Activated T-cell treated with anti-CD3 and anti-CD28 coated beads, Interleukin-2, amount 50 U/mL, for 24 hours (primary cell): Measurements from ENCODE around the gene TEX101.

Source experiments
- DNase-seq: peaks from one replicate; pipeline ENCODE4 v3.0.0-alpha.2; 2020
- H3K27ac Mint-ChIP-seq: 2 replicates; pipeline ENCODE4 v1.8.0; 2020; ENCODE audit warnings: mild to moderate bottlenecking, mixed read lengths
- H3K27me3 Mint-ChIP-seq: 2 replicates; pipeline ENCODE4 v1.8.0; 2020; ENCODE audit warnings: mixed read lengths
- H3K36me3 Mint-ChIP-seq: 2 replicates; pipeline ENCODE4 v1.8.0; 2020; ENCODE audit warnings: low read depth, mixed read lengths
- H3K4me1 Mint-ChIP-seq: 2 replicates; pipeline ENCODE4 v1.8.0; 2020; ENCODE audit warnings: low read depth, mixed read lengths
- H3K4me3 Mint-ChIP-seq: 2 replicates; pipeline ENCODE4 v1.8.0; 2020; ENCODE audit warnings: mild to moderate bottlenecking, moderate library complexity, mixed read lengths
- H3K9me3 Mint-ChIP-seq: 2 replicates; pipeline ENCODE4 v1.8.0; 2020; ENCODE audit warnings: mixed read lengths

TEX101 gene

DNA sequence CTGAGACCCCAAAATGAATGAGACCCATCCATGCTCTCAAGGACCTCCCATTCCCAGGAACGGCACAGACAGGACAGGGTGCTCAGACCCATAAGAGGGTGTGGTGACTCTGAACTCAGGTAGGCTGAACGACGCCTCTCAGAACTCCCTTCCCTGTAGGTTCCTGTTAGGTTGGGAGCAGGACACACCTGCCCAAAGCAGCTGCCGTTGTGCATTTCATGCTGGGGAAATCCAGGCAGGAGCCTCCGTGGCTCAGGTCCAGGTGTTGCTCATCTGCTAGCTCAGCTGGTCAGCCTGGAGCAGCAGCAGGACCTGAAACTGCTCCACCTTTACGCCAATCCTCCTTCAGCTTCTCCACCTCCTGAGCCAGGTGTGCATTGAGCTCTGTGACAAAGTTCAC, 19.1 kb upstream of the TEX101 start:
- DNase-seq: no peak
- Mint-ChIP-seq H3K9me3 (no peaks in the 10 kb centered on the region), H3K4me3 (no peak overlapping the region), H3K27ac (no peak overlapping the region), H3K27me3 (peaks cover 34% of the 10 kb centered on the region), H3K36me3 (no peaks in the 10 kb centered on the region), H3K4me1 (no peaks in the 10 kb centered on the region)

DNA sequence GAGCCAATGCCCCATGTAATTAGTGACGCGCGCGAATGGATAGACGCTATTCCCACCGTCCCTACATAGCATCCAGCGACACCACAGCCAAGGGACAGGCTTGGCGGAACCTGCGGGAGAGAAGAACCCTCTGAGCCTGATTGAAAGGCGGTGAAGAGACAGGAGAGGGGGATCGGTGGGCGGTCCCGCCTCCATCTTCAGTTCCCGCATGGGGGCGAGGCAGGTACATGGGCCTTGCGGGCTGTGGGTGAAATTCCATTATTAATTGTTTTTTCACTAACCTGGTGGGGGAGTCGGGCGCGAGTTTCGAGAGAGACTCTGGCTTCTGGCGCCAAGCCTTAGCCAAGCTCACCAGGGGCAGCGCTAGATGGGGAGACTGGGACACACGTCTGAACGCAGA, 8.4 kb upstream of the TEX101 start:
- DNase-seq: no peak
- H3K9me3 Mint-ChIP-seq: no peaks in the 10 kb centered on the region
- no peaks in the 10 kb centered on the region for H3K4me1 Mint-ChIP-seq
- no peak overlapping the region for H3K27ac Mint-ChIP-seq
- no peaks in the 10 kb centered on the region for H3K36me3 Mint-ChIP-seq
- H3K27me3 Mint-ChIP-seq: peaks cover 9% of the 10 kb centered on the region
- no peak overlapping the region for H3K4me3 Mint-ChIP-seq

DNA sequence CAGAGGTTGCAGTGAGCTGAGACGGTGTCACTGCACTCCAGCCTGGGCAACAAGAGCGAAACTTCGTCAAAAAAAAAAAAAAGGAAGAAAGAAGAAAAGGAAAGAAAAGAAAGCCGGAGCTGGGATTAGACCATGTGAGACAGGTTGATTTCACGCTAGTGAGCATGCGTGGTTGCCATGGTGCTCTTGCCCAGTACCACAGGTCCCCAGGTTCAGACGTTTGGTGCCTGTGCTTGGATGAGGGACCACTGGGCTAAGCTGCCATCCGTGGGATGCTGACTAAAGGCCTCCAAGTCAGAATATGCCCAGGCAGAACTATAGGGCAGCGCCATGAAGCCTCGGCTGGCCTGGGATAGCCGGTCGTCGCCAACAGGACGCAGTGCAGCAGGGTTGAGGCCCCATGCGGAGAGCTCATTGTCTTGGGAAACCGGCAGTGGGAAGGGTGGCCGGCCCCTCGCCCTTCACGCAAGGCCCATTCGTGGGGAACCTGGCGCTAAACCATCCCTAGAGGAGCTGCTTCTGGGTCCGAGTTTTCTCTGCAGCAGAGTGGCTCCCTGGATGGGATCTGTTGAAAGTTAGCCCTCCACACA, 7.2 kb upstream of the TEX101 start:
- Mint-ChIP-seq H3K27me3 (peaks cover 5% of the 10 kb centered on the region), H3K4me3 (no peak overlapping the region), H3K9me3 (no peaks in the 10 kb centered on the region), H3K27ac (no peak overlapping the region), H3K4me1 (no peaks in the 10 kb centered on the region), H3K36me3 (no peaks in the 10 kb centered on the region)
- DNase-seq: no peak

DNA sequence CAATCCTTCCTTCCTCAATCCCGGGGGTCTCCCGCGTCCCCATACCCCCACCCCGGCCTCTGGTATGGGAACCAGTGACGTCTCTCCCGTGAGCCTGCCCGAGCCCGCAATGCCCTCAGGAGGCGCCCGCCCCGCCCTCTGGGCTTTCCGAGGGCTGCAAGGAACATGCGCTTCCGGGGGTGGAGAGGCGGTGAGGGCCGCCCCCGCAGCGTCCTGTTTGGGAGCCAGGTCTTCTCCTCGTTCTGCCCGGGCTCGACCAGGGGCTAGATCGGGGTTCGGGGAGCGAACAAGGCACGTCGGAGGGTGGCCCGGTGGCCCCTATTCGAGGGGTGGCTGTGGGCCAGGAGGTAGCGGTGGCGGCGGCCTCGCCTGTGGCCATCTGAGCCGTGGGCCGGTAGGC, 6.6 kb upstream of the TEX101 start:
- no peaks in the 10 kb centered on the region for H3K9me3 Mint-ChIP-seq

DNA sequence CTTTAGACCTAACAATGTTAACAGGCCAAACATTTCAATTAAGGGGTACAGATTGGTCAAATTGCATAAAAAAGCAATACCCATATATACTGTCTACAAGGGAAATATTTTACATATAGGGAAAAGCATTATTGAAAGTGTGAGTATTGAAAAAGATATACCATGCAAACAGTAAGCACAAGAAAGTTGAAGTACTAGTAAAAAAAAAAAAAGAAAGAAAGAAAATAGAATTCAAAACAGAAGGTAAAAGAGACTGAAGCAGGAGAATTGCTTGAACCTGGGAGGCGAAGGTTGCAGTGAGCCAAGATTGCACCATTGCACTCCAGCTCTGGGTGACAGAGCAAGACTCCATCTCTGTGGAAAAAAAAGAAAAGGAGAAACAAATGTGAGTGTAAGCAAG, 5.3 kb upstream of the TEX101 start:
- no peak for DNase-seq
- H3K9me3 Mint-ChIP-seq: no peaks in the 10 kb centered on the region
- H3K36me3 Mint-ChIP-seq: no peaks in the 10 kb centered on the region
- H3K27ac Mint-ChIP-seq: no peak overlapping the region
- no peaks in the 10 kb centered on the region for H3K4me1 Mint-ChIP-seq
- H3K27me3 Mint-ChIP-seq: no peaks in the 10 kb centered on the region
- no peak overlapping the region for H3K4me3 Mint-ChIP-seq

More for the DNA sequence above, 6.6 kb upstream of the TEX101 start:
- H3K36me3 Mint-ChIP-seq: no peaks in the 10 kb centered on the region
- H3K27ac Mint-ChIP-seq: no peak overlapping the region
- no peaks in the 10 kb centered on the region for H3K4me1 Mint-ChIP-seq
- H3K27me3 Mint-ChIP-seq: peaks cover 2% of the 10 kb centered on the region
- no peak overlapping the region for H3K4me3 Mint-ChIP-seq
- no peak for DNase-seq

DNA sequence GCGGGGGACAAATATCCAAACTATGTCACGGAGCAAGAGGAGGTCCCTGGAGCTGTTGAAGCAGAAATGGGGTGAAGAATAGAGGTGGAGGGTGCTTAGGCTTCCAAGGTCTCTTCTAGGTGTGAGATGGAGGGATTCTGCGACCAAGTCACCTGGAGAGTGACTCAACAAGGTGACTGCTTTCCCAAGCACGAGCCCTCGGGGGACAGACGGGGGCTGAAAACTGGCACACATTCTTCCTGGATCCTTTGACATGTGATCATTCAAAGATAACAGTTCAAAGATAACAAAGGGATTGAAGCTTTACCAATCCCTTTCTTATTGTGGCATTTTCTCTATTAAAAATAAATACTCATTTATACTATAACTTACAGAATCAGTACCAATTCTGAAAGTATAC, 2.2 kb upstream of the TEX101 start:
- H3K4me1 Mint-ChIP-seq: no peaks in the 10 kb centered on the region

DNA sequence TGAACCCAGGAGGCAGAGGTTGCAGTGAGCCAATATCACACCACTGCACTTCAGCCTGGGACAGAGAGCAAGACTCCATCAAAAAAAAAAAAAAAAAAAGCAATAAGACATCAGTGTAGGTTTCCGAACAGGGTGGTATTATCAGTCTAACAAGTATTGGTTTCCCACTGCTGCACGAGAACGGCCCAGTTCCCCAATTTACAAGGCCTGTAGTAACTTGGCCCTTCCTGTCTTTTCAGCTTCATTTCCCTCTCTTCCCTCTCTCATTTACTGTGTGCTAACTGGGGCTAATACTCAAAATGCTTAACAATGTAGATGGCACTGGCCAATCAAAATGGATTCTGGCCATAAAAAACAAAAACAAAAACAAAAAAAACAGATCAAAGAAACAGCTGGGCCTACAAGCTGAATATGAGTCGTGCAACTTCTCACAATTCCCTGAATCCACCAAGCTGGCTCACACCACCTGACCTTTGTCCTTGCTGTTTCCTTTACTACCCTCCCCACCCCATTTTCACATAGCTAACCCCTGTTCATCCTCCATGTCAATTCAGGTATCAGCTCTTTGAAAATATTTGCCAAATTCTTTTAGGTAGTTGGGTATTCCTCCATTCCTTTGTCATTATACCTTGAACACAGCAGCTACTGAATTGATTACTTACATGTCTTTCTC, 2.4 kb downstream of the TEX101 start:
- Mint-ChIP-seq H3K9me3 (no peaks in the 10 kb centered on the region), H3K36me3 (no peaks in the 10 kb centered on the region), H3K27ac (no peak overlapping the region), H3K4me1 (no peaks in the 10 kb centered on the region), H3K4me3 (no peak overlapping the region), H3K27me3 (no peaks in the 10 kb centered on the region)
- no peak for DNase-seq

More for the DNA sequence above, 2.2 kb upstream of the TEX101 start:
- Mint-ChIP-seq H3K9me3 (no peaks in the 10 kb centered on the region), H3K36me3 (no peaks in the 10 kb centered on the region), H3K27ac (no peak overlapping the region), H3K4me3 (no peak overlapping the region), H3K27me3 (no peaks in the 10 kb centered on the region)
- DNase-seq: no peak

DNA sequence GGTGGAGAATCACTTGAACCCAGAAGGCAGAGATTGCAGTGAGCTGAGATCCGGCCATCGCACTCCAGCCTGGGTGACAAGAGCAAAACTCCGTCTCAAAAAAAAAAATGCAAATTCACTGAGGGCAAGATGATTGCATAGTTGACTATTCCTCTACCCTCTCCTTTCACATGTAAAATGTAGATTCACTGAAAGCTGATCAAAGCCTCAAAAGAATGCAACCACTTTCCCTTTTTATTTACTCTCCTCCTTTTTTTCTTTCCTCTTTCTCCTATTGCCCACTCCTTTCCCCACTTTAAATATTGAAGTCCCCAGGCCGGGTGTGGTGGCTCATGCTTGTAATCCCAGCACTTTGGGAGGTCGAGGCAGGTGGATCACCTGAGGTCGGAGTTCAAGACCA, 6.3 kb downstream of the TEX101 start:
- DNase-seq: no peak
- Mint-ChIP-seq H3K27ac (no peak overlapping the region), H3K4me3 (no peak overlapping the region), H3K27me3 (no peaks in the 10 kb centered on the region), H3K4me1 (peaks cover 6% of the 10 kb centered on the region), H3K9me3 (no peaks in the 10 kb centered on the region), H3K36me3 (no peaks in the 10 kb centered on the region)

DNA sequence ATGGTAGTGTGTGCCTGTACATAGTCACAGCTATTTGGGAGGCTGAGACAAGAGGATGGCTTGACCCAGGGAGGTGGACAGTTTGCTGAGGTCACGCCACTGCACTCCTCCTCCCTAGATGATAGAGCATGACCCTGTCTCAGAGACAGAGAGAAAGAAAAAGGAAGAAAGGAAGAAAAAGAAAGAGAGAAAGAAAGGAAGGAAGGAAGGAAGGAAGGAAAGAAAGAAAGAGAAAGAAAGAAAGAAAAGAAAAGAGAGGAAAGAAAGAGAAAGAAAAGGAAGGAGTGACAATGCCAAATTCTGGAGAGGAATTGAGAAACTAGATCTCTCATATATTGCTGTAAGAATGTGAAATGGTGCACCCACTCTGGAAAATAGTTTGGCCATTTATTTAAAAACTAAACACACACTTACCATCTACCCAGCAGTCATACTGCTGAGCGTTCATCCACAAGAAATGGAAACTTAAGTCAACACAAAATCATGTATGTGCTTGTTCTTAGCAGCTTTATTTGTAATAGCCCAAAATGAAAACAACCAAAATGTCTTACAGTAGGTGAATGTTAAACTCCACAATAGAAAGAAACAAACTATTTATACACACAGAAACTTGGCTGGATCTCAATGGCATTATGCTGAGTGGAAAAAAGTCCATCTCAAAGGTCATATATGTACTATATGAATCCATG, 7.5 kb downstream of the TEX101 start:
- Mint-ChIP-seq H3K4me1 (peaks cover 10% of the 10 kb centered on the region), H3K4me3 (no peak overlapping the region), H3K36me3 (no peaks in the 10 kb centered on the region), H3K9me3 (no peaks in the 10 kb centered on the region), H3K27me3 (no peaks in the 10 kb centered on the region), H3K27ac (no peak overlapping the region)
- DNase-seq: no peak

DNA sequence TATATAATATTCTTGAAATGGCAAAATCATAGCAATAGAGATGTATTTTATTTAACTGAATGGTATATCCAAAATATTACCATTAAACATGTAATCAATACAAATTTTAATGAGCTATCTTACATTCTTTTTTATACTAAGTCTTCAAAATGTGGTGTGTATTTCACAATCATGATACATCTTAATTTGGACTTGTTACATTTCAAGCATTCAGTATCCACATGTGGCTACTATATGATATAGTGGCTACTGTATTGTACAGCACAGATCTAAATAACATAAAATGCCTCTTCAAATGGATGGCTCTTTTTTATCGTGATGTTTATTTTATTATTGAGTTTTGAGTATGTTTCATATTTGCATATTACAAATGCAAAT, 8.0 kb downstream of the TEX101 start:
- no peaks in the 10 kb centered on the region for H3K36me3 Mint-ChIP-seq
- H3K4me3 Mint-ChIP-seq: no peak overlapping the region
- no peaks in the 10 kb centered on the region for H3K9me3 Mint-ChIP-seq
- no peak for DNase-seq
- H3K27me3 Mint-ChIP-seq: no peaks in the 10 kb centered on the region
- no peak overlapping the region for H3K27ac Mint-ChIP-seq
- H3K4me1 Mint-ChIP-seq: peaks cover 10% of the 10 kb centered on the region

DNA sequence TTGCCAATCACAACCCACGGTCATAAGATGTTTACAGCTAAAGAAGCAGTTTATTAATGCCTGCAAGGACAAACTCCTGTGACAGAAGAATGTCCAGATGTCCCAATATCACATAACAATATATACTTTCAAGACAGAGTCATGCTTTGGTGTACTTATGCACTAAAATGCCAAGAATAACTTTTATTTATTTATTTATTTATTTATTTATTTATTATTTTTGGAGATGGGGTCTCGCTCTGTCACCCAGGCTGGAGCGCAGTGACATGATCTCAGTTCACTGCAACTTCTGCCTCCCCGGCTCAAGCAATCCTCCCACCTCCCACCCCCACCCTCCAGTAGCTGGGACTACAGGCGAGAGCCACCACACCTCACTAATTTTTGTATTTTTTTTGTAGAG, 9.1 kb downstream of the TEX101 start:
- H3K27ac Mint-ChIP-seq: no peak overlapping the region
- no peak overlapping the region for H3K4me3 Mint-ChIP-seq
- no peaks in the 10 kb centered on the region for H3K27me3 Mint-ChIP-seq
- no peaks in the 10 kb centered on the region for H3K9me3 Mint-ChIP-seq
- DNase-seq: no peak
- no peaks in the 10 kb centered on the region for H3K36me3 Mint-ChIP-seq
- peaks cover 10% of the 10 kb centered on the region for H3K4me1 Mint-ChIP-seq

DNA sequence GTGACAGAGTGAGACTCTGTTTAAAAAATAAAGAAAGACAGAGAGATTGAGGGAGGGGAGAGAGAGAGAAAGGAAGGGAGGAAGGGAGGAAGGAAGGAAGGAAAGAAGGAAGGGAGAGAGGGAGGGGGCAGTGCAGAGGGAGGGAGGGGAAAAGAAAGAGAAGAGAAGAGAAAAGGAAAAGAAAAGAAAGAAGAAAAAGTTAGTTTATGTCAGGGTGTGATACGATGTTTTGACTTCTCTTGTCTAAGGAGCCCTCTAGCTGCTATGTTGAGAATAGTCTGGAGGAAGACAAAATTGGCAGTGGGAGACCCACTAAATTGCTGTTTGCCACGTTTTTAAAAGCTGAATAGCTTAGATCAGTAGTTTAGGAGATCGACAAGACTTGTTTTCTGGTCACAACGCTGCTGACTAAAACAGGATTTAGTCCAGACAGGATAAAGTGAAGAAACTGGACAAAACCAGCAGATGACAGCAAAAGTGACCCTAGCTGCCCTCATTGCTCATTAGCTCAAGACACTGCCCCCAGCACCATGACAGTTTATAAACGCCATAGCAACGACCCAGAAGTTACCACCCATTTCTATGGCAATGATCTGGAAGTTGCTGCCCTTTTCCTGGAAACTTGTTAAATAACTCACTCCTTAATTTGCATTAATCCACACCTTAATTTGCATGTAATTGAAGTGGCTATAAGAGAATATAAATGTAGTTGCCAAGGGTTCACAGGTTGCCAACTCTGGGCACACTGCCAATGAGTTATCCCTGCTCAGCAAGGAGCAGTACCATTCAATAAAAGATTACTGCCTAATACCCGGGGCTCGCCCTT, 11.1 kb downstream of the TEX101 start:
- Mint-ChIP-seq H3K9me3 (no peaks in the 10 kb centered on the region), H3K4me3 (no peak overlapping the region), H3K27ac (no peak overlapping the region), H3K27me3 (no peaks in the 10 kb centered on the region), H3K36me3 (no peaks in the 10 kb centered on the region), H3K4me1 (peaks cover 18% of the 10 kb centered on the region)
- no peak for DNase-seq

DNA sequence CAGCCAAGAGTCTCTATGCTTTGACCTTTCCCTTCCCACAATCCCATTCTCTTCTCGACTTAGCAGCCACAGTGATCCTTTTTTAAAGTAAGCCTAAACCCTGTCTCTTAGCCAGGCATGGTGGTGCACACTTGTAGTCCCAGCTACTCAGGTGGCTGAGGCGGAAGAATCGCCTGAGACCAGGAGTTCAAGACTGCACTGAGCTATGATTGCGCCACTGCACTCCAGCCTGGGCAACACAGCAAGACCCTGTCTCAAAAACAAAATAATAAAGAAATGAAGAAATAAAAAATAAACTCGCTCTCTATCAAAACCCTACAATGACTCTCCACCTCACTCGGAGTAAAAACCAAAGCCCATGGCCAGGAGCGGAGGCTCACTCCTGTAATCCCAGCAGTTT, 14.7 kb downstream of the TEX101 start:
- Mint-ChIP-seq H3K27ac (no peak overlapping the region), H3K4me3 (no peak overlapping the region), H3K27me3 (no peaks in the 10 kb centered on the region), H3K36me3 (no peaks in the 10 kb centered on the region), H3K4me1 (peaks cover 35% of the 10 kb centered on the region), H3K9me3 (no peaks in the 10 kb centered on the region)
- no peak for DNase-seq

DNA sequence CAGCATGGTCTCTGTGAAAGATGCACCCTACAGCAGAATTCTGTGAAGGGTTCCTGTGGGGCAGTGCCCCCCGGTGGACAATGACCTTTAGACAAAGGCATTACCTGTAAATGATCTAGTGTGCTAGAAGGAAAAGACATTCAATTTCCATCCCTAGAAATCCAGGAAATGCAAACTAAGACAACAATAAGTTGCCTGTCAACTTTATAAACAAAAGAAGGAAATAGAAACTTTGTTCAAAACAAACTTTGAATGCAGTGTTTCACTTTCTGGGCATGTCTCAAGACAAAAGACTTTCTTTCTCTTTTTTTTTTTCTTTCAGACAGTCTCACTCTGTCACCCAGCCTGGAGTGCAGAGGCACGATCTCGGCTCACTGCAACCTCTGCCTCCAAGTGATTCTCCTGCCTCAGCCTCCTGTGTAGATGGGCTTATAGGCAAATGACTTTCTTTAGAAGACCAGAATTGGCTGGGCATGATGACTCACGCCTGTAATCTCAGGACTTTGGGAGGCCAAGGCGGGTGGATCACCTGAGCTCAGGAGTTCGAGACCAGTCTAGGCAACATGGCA, 15.5 kb downstream of the TEX101 start:
- Mint-ChIP-seq H3K27ac (peak overlapping the region; percentile 44), H3K36me3 (no peaks in the 10 kb centered on the region), H3K9me3 (no peaks in the 10 kb centered on the region), H3K4me3 (no peak overlapping the region), H3K27me3 (no peaks in the 10 kb centered on the region), H3K4me1 (peaks cover 35% of the 10 kb centered on the region)
- no peak for DNase-seq
